Glomerular visceral epithelial cell (primary cell): ENCODE measurements around the gene SCAMP1.
"Not testable (repeated sequence)": the region's sequence is repeated elsewhere in the genome, so short reads cannot be mapped to it uniquely, and the experiment has no call there.

Source experiments
- DNase-seq: peaks from one replicate; pipeline ENCODE4 v3.0.0-alpha.2; 2016; ENCODE audit errors: extremely low spot score

SCAMP1 gene

DNA sequence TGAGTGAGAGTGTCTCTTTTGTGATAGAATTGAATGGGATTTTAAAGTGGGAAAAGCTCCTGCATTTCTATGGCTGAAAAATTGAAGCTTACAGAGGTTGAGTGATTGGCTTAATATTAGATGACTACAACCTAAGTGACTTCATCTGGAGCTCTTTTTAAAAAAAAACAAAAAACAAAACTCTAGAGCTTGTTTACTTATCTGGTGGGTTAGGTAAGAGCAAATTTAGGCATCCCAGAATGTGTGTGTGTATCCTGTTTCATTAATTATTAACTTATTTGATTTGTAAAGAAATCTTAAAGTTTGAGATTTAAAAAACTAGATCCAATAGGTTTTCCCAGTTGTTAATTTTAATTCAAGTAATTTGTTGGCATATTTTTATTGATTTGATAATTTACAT lies 60.1 kb downstream of the SCAMP1 start:
- DNase-seq, result no peak

DNA sequence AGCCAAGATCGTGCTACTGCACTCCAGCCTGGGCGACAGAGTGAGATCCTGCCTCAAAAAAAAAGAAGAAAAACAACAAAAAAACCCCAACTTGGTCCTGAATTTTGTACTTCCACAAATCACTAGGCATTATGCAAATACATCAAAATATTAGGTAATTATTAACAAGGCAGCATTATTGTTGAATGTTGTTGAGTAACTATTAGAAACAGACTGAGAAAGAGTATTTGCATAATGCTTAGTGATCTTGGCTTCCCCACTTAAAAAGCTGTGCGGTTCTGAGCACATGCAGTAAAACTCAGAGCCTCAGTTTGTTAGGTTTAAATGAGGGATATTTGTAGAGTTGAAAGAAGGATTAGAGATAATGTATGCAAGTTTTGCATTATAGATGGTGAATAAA lies 64.2 kb downstream of the SCAMP1 start:
- DNase-seq, result no peak

DNA sequence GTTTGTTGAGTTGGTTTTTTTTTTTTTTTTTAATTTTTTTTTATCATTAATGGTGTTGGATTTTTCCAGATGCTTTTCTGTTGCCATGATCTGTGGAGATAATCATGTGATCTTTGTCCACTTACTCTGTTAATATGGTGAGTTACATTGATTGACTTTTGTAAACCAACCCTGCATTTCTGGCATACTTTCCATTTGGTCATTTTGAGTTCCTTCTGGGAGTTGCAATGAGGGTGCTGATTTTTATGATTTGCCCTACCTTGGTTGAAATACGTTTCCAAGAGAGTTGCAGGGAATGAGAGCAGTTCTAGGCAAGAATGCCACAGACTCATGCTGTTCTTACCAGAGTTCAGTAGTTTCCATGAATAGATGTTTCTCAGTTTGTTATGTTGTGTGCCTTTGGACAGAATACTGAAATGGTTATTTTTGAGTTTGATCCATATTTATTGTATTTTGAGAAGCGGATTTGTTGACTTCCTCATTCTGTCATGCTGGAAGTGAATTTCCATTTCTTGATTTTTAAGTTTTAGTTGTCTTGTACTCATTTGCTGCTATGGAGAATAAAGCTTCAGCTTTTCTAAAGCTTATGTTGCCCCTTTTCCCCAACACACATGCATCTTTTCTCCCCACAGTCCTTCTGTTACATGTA lies 69.0 kb downstream of the SCAMP1 start:
- DNase-seq, result no peak

GRCh38 chr5:78430866-78431265 lies 70.4 kb downstream of the SCAMP1 start:
- no peak for DNase-seq

- DNase-seq, result no peak
These were observed 73.6 kb downstream of the SCAMP1 start for GRCh38 chr5:78433972-78434371.

DNA sequence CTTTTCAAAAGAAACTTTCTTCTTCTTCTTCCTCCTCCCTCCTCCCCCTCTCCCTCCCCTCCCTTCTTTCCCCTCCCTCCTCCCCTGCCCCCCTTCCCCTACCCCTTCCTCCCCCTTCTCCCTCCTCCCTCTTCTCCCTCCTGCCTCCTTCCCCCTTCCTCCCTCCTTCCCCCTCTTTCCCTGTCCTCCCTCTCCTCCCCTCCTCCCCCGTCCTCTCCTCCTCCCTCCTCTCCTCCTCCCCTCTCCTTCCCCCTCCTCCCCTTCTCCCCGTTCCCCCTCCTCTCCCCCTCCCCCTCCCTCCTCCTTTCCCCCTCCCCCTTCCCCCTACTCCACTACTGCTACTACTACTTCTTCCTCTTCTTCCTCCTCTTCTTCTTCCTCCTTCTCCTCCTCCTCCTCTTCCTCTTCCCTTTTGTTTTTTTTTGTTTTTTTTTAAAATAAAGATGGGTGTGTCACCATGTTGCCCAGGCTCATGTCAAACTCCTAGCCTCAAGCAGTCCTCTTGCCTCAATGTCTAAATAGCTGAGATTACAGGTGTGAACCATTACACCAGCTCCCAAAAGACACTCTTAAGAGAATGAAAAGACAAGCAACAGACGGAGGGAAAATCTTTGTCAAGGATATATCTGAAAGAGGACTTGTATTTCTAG lies 87.5 kb downstream of the SCAMP1 start:
- DNase-seq, result no peak

GRCh38 chr5:78449103-78449502 lies 88.7 kb downstream of the SCAMP1 start:
- no peak for DNase-seq

- not testable (repeated sequence) for DNase-seq
These were observed 97.1 kb downstream of the SCAMP1 start for GRCh38 chr5:78457507-78457906.

DNA sequence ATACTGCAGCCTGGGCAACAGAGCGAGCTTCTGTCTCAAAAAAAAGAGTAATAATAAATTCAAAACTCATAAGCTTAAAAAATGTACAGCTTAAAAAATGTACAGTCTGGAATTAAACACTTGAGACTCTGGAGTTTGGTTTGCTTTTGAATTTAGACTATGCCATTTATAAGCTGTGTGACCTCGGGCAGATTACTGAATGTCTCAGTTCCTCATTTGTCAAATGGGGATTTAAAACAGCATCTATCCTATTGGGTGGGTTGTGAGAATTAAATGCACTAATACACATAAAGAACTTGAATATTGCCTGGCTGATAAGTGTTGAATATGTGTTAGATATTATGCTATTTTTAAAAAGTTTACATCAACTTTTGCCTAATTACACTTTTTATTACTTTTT lies 98.4 kb downstream of the SCAMP1 start:
- no peak for DNase-seq

- no peak for DNase-seq
These were observed 106.7 kb downstream of the SCAMP1 start for GRCh38 chr5:78467140-78467539.

DNA sequence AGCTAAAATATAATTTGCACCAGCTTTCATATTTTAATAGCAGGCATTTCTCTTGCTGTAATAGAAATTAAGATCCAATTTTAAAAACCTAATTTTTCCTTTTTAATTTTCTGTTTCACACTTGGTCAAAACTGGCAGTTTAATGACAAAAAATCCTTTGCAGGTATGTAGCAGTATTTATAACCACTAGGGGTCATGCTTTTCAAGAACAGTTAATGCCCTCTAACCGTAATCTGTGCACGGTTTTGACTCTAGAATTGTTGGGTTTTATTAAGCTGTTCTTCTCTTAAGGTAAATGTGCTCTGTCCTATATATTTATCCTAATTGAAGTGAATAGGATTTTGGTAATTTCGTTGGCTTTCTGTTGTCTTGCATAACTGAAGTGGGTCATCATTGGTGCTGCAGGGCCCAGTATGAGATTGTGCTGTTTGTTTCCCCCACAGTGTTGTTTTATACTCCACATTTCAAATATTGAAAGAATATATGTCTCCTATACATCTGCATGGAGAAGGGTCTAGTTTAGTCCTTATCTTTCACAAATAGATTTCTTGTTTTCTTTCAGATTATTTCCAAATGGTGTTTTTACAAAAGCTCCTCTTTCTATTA lies 107.4 kb downstream of the SCAMP1 start:
- DNase-seq, result peak; percentile 42

- DNase-seq, result no peak
These were observed 111.5 kb downstream of the SCAMP1 start for GRCh38 chr5:78471896-78472295.

DNA sequence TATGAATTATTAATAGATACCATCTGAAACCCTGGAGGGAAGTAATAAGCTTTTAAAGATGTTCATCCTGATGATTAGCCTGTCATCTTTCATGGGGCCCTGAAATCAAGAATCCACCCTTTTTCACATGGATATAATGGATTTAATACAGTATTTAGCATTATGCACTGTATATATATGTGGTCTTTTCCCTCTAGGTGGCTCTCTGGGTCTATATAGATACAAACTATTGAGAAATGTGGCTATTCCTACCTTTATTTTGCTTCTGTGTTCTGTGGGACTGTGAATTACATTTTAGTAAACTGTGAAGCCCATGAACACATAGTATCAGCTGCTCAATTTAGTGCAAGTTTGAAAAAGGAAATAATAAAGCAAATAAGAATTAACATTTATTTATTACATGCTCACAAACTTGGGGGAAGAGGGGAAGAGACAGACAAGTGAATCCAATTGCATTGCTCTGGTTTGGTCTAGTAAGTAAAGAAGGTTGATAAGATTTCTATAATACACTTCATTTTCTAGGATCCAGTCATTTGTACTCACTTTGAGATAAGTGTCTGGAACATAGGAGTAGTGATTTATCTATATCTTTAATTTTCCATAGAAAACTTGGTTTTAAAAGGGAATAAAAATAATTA lies 112.2 kb downstream of the SCAMP1 start:
- peak; percentile 41 for DNase-seq

DNA sequence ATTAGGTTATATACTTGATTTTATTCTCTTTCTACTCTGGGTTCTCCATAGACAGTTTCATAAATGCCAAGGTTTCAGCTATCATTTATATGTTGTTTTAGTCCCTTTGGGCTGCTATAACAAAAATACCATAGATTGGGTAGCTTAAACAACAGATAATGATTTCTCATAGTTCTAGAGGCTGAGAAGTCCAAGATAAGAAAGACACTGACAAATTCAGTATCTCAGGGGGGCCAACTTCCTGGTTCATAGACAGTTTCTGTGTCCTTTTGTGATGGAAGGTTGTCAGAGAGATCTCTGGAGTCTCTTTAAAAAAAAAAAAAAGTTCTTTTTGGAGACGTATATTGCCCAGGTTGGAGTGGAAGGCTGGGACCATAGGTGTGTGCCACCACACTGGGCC lies 113.3 kb downstream of the SCAMP1 start:
- DNase-seq, result no peak

- no peak for DNase-seq
These were observed 115.0 kb downstream of the SCAMP1 start for GRCh38 chr5:78475370-78475769.

DNA sequence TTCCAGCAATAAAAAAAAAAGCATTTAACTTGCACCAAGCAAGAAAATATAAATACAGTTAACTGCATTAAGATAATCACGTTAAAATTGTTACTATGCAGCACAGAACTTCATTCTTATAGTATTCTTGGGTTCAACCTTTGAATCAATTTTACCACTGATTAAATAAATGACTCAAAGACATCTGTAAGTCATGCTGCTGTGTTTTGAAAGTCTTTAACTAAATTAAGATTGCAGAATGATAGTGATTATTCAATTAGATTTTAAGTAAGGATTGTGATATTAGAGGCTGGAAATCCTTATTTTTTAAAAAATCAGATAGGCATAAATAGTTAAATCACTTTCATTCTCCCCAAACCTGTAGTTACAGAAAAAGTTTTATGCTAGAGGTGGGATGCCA lies 116.4 kb downstream of the SCAMP1 start:
- no peak for DNase-seq

GRCh38 chr5:78482948-78483347 lies 122.5 kb downstream of the SCAMP1 start:
- no peak for DNase-seq

GRCh38 chr5:78483809-78484521 lies 123.5 kb downstream of the SCAMP1 start:
- DNase-seq, result peak; percentile 11

- DNase-seq, result no peak
These were observed 125.8 kb downstream of the SCAMP1 start for GRCh38 chr5:78486218-78486617.

GRCh38 chr5:78487846-78488245 lies 127.4 kb downstream of the SCAMP1 start:
- no peak for DNase-seq

- DNase-seq, result no peak
These were observed 130.5 kb downstream of the SCAMP1 start for GRCh38 chr5:78490709-78491485.
